ENCODE data around the gene ITPR1.

Gene ITPR1

DNA sequence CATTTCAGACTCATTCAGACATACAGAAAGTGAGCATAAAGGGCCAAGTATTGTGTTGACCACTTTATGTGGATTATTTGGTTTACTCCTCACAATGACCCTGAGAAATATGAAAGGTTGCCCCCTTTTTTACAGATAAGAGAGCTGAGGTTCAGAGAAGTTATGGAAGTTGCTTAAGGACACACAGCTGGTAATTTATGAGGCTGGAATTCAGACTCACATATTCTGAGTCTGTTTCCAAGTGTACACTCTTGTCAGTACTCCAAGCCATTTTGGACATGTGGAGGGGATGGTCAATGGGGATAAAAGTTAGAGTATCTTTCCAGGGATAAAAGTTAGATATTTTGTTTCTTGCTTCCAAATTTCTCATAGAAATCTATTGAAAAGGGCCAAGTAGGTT lies 15.9 kb downstream of the ITPR1 start:
- no peak for ATAC-seq (ENCODE audit: low read depth)
- Mint-ChIP-seq H3K36me3 (peaks cover 15% of the 10 kb centered on the region), H3K27me3 (no peaks in the 10 kb centered on the region), H3K4me3 (no peak overlapping the region), H3K27ac (peak overlapping the region; percentile 82), H3K4me1 (peaks cover 60% of the 10 kb centered on the region), H3K9me3 (no peaks in the 10 kb centered on the region)
- DNase-seq (ENCODE audit: low spot score in 2 of 2), result no peak

DNA sequence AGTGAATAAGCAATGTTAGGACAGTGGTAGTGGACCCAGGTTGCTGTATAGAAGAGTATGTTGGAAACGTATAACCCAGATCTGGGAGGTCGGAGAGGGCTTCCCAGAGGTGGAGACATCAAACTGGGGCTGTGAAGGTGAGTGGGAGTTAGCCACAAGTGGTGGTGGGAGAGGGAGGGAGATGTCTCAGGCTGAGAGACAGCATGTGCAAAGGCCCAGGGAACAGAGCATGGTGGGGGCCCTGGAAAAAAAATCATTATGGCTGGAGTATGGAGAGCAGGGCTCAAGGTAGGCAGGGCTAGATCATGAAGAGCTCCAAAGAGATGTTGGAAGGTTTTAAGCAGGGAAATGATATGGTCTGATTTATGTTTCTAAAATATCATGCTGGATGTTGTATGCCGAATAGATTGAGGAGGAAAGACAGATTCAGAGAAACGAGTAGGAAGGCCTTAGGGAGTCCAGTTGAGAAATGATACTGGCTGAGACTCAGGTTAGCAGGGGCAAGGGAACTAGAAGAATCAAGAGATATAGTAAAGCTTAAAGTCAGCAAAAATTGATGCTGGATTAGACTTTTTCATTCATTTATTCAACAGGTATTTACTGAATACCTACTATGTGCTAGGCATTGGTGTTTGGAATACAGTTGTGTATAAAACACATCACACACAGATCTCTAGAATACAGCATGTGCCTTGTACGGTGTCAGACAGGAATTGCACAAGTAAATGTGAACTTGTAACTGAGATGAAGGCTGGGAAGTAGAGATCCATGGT lies 17.0 kb downstream of the ITPR1 start:
- Mint-ChIP-seq H3K4me1 (peaks cover 54% of the 10 kb centered on the region), H3K36me3 (peaks cover 15% of the 10 kb centered on the region), H3K9me3 (no peaks in the 10 kb centered on the region), H3K4me3 (no peak overlapping the region), H3K27ac (peak overlapping the region; percentile 58), H3K27me3 (no peaks in the 10 kb centered on the region)
- ATAC-seq (ENCODE audit: low read depth) (no peak), DNase-seq (ENCODE audit: low spot score in 2 of 2) (no peak)

DNA sequence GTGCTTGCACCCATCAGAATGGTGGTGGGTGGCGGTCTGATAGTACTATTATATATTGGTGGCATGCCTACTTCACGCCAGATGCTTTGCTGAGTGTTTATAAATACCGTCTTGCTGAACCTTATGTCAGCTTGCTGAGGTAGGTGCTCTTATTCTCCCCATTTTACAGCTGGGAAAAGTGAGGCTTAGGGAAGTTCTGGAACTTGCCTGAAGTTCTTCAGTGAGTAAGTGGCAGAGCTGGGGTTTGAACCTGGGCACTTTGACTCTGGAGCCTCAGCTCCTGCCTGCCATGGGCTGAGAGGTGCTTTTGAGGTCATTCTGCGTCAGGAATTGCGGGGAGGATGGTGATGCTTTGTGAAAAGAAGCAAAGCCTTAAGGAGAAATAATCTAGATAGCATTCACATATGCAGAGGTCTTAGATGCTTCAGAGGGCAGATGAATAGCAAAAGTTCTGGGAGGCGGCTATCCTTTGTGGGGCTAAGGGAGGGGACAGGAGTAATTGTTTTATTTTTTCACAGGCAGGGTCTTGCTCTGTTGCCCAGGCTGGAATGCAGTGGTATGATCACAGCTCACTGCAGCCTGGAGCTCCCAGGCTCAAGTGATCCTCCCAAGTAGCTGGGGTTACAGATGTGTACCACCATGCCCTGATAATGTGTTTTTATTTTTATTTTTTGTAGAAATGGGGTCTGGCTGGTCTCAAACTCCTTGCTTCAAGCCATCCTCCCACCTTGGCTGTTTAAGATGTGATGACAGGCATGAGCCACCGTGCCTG lies 18.5 kb downstream of the ITPR1 start:
- DNase-seq (ENCODE audit: low spot score in 2 of 2) (no peak), ATAC-seq (ENCODE audit: low read depth) (no peak)
- Mint-ChIP-seq H3K9me3 (no peaks in the 10 kb centered on the region), H3K4me3 (no peak overlapping the region), H3K36me3 (peaks cover 18% of the 10 kb centered on the region), H3K27ac (peak overlapping the region; percentile 61), H3K4me1 (peaks cover 49% of the 10 kb centered on the region), H3K27me3 (no peaks in the 10 kb centered on the region)

GRCh38 chr3:4512895-4513616 lies 19.9 kb downstream of the ITPR1 start:
- H3K27me3 Mint-ChIP-seq, result no peaks in the 10 kb centered on the region
- ATAC-seq (ENCODE audit: low read depth), result no peak
- H3K4me1 Mint-ChIP-seq, result peaks cover 48% of the 10 kb centered on the region
- no peak for DNase-seq (ENCODE audit: low spot score in 2 of 2)
- H3K4me3 Mint-ChIP-seq, result no peak overlapping the region
- peak overlapping the region; percentile 42 for H3K27ac Mint-ChIP-seq
- H3K9me3 Mint-ChIP-seq, result no peaks in the 10 kb centered on the region
- H3K36me3 Mint-ChIP-seq, result peaks cover 22% of the 10 kb centered on the region

DNA sequence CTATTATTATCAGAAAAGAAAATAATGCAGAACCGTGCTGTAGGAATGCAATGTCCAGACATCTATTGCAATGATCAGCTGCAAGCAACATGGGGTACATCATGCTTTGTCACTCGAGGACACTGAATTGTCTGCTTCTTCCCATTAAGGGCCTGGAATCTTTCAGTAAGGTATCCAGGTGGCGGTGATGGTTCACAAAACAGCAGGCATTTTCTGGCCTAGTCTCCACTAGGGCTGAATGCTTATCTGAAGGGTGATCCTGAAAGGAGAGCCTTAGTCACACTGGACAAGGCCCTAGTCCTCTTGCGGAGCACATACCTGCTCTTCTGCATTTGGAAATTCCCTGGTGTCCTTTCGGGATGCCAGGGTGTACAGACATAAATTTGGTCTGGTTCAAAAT lies 21.2 kb downstream of the ITPR1 start:
- no peak for DNase-seq (ENCODE audit: low spot score in 2 of 2)
- Mint-ChIP-seq H3K9me3 (no peaks in the 10 kb centered on the region), H3K36me3 (peaks cover 19% of the 10 kb centered on the region), H3K4me1 (peaks cover 42% of the 10 kb centered on the region), H3K4me3 (no peak overlapping the region), H3K27me3 (no peaks in the 10 kb centered on the region), H3K27ac (no peak overlapping the region)
- ATAC-seq (ENCODE audit: low read depth), result no peak

- no peak overlapping the region for H3K4me3 Mint-ChIP-seq
- no peaks in the 10 kb centered on the region for H3K27me3 Mint-ChIP-seq
- H3K27ac Mint-ChIP-seq, result peak overlapping the region; percentile 1
- no peaks in the 10 kb centered on the region for H3K9me3 Mint-ChIP-seq
- no peak for DNase-seq (ENCODE audit: low spot score in 2 of 2)
- peaks cover 19% of the 10 kb centered on the region for H3K36me3 Mint-ChIP-seq
- H3K4me1 Mint-ChIP-seq, result peaks cover 43% of the 10 kb centered on the region
- ATAC-seq (ENCODE audit: low read depth), result no peak
These were observed 21.8 kb downstream of the ITPR1 start for GRCh38 chr3:4514916-4515315.

DNA sequence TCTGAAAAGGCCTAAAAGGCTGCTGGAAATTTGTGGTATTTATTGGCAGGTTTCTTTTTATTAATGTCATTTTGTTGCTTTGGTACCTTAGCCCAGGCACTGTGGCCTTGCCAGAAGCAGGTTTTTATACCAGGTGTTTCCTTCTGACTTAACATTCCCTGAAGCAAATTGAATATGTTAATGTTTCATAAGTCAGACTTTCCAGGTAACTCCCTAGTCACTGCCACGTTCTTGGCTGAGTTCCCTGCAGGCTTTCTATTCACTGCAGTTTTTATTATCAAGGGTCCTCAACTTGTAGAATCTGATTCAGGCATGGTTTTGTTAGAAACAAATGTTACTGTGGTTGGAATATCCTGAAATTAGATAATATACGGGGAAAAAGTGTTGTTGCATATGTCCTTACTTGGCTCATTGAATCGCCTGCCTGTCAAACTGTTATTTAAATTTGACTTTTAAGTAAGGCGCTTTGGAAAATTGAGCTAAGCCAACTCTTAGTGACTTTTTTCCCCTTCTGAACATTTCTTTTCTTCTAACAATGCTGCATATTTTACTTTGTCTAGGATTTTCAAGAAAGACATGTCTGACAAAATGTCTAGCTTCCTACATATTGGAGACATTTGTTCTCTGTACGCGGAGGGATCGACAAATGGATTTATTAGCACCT lies 22.9 kb downstream of the ITPR1 start:
- Mint-ChIP-seq H3K9me3 (no peaks in the 10 kb centered on the region), H3K4me3 (no peak overlapping the region), H3K36me3 (peaks cover 12% of the 10 kb centered on the region), H3K27ac (peak overlapping the region; percentile 1), H3K27me3 (no peaks in the 10 kb centered on the region), H3K4me1 (peaks cover 37% of the 10 kb centered on the region)
- ATAC-seq (ENCODE audit: low read depth) (no peak), DNase-seq (ENCODE audit: low spot score in 2 of 2) (no peak)

- Mint-ChIP-seq H3K4me1 (peaks cover 33% of the 10 kb centered on the region), H3K4me3 (peak overlapping the region; percentile 15), H3K36me3 (peaks cover 14% of the 10 kb centered on the region), H3K9me3 (no peaks in the 10 kb centered on the region), H3K27ac (peak overlapping the region; percentile 1), H3K27me3 (no peaks in the 10 kb centered on the region)
- no peak for DNase-seq (ENCODE audit: low spot score in 2 of 2)
- no peak for ATAC-seq (ENCODE audit: low read depth)
These were observed 23.9 kb downstream of the ITPR1 start for GRCh38 chr3:4517093-4517492.

DNA sequence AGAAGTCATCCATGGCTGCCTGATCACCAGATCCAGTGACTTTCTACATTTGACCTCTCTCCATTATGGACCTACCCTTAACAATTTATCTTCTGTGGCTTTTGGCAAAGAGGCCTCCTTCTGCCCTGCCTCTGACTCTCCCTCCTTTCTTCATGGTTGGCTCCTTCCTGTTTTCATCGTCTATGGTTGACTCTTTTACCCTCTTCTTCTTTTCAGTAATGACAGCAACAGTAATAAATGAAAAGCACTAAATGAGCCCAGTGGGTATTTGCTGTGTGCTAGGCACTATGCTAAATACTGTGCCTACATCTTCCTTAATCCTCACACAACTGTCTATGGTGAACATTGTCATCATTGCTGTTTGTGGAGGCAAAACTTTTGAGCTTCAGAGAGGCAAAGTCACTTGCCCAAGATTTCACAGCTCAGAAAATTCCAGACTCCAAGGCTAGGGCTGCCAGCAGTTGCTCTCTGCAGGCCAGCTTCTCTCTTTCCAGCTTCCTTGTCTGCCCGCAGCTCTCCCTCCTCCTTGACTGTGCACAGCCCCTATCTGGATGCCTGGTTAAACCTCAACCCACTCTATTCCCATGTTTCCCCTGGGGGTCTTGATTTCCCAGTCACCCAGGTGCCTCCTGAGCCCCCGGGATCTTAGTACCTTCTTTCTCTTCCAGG lies 24.6 kb downstream of the ITPR1 start:
- peak overlapping the region; percentile 1 for H3K27ac Mint-ChIP-seq
- DNase-seq (ENCODE audit: low spot score in 2 of 2) (no peak), ATAC-seq (ENCODE audit: low read depth) (peak; percentile 26)
- H3K4me1 Mint-ChIP-seq, result peaks cover 30% of the 10 kb centered on the region
- peaks cover 17% of the 10 kb centered on the region for H3K36me3 Mint-ChIP-seq
- H3K4me3 Mint-ChIP-seq, result no peak overlapping the region
- no peaks in the 10 kb centered on the region for H3K27me3 Mint-ChIP-seq
- H3K9me3 Mint-ChIP-seq, result no peaks in the 10 kb centered on the region

DNA sequence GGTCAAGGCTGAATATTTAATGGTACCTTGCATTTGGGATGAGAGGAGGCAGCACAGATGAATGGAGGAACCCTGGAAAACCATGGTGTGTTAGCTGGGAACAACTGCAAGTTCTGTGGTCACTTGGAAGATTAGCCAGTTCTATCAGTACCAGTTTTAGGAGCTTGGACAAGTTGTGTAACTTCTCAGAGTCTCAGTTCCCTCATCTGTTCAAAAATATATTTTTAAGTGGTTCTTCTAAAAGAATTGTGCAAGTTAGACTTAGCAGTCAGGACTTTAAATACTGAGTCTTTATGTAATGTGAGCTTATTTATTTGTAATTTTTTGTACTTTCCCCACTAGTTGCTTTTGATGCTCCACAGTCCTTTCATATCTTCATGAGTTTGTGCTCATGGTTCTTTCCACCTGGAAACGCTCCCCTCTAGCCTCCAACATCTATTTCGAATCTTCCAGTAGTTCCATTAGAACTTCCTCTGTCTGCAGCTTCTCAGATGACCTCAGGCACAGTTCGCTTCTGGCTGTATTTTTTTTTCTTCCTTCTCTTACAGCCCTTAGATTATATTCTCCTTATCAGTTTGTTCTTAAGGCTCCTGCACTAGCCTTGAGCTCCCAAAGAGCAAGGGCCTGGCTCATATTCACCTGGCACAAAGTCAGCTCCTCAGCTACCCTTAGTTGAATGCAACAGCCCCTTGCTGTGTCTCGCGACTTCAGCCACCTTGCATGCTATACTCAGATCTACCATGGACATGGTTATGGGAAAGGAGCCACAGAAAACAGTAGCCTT lies 27.1 kb downstream of the ITPR1 start:
- Mint-ChIP-seq H3K4me3 (no peak overlapping the region), H3K27me3 (no peaks in the 10 kb centered on the region), H3K36me3 (peaks cover 27% of the 10 kb centered on the region), H3K4me1 (peaks cover 43% of the 10 kb centered on the region), H3K9me3 (no peaks in the 10 kb centered on the region), H3K27ac (peak overlapping the region; percentile 83)
- ATAC-seq (ENCODE audit: low read depth) (no peak), DNase-seq (ENCODE audit: low spot score in 2 of 2) (no peak)

DNA sequence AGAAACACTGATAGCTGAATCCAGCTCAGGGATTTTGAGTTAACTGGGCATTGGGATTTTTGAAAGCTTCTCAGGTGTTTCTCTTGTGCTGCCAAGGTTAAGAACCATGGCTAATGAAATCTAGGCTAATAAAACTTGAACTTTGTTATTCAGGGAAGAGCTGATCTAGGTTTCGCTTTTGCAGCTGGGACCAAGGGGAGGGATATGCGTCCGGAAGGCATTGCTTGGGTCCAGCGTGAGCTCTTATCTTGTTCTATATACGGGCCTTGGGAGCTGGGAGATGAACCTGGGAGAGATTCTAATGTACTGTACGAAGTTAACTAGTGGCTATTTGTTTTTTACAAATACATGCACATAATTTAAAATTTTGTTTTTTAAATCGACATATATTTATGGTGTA lies 29.8 kb downstream of the ITPR1 start:
- no peak overlapping the region for H3K4me3 Mint-ChIP-seq
- H3K36me3 Mint-ChIP-seq, result peaks cover 22% of the 10 kb centered on the region
- no peaks in the 10 kb centered on the region for H3K27me3 Mint-ChIP-seq
- DNase-seq (ENCODE audit: low spot score in 2 of 2), result no peak
- no peaks in the 10 kb centered on the region for H3K9me3 Mint-ChIP-seq
- H3K4me1 Mint-ChIP-seq, result peaks cover 47% of the 10 kb centered on the region
- ATAC-seq (ENCODE audit: low read depth), result no peak
- H3K27ac Mint-ChIP-seq, result no peak overlapping the region

DNA sequence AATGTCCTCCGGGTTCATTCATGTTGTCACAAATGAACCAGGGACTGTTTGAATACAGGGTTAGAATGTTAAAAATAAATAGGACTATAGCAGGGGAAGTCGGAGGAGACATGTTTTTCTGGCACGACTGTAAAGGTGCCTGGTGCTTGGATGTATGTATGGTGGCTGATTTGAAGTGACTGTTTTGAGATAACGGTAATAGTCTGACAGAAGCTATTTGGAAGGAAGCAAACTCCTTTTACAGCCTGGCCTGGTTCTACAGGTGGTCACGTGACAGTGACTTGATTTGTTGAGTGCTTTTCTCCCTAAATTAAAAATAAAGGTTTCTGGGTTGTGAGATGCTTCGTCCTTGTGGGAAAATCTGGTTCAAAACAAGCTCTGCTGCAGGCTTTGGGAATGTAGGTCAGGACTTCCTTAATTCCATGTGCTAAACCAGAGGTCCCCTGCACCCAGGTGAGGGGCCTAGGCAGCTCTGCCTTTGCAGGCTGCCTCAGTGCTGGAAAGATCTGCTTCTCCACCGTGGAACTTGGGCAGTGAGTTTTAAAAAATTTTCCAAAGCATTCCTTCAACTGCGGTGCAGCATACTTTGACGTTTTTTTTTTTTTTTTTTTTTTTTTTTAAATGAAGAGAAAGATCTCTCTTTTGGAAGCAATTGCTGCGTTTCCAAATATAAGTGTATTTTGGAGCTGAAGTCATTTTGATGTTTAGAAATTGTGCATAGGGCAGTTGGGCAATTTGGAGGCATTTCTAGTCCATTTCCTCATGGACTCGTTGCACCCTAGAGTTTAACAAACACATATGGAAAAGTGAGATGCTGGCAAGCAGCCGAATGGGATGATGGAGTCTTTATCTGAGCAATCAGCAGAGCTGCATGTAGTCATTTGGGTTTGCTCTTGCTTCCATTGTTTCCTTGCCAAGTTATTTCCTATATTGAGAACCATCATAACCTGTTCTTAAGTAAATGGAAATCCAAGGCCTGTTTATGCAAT lies 30.9 kb downstream of the ITPR1 start:
- H3K36me3 Mint-ChIP-seq, result peaks cover 22% of the 10 kb centered on the region
- DNase-seq (ENCODE audit: low spot score in 2 of 2), result no peak
- no peak overlapping the region for H3K4me3 Mint-ChIP-seq
- peaks cover 49% of the 10 kb centered on the region for H3K4me1 Mint-ChIP-seq
- H3K9me3 Mint-ChIP-seq, result no peaks in the 10 kb centered on the region
- no peak for ATAC-seq (ENCODE audit: low read depth)
- H3K27ac Mint-ChIP-seq, result peak overlapping the region; percentile 10
- H3K27me3 Mint-ChIP-seq, result no peaks in the 10 kb centered on the region

Data from memory B cell (primary cell).